HepG2 (cell line): ENCODE measurements around the gene CNTD1. TPM values are rescaled to one million over a fixed set of nuclear protein-coding genes. Genes with fewer than 3 reads are reported as not detected.
A peak's percentile ranks its signal among the peaks of the same experiment; 100 is the strongest.

Source experiments
- ATF1 ChIP-seq: IDR thresholded peaks from 2 replicates; pipeline ENCODE4 v1.6.1; 2016; ENCODE audit warnings: mild to moderate bottlenecking, control low read depth
- CCDC6 ChIP-seq: sonication (generic); formaldehyde crosslinking; IDR thresholded peaks from 2 replicates; pipeline ENCODE4 v1.8.1; 2022; ENCODE audit warnings: mild to moderate bottlenecking, missing genetic modification reagents, moderate library complexity
- ELF3 ChIP-seq: IDR thresholded peaks from 2 replicates; pipeline ENCODE4 v1.6.1; 2016; ENCODE audit warnings: missing genetic modification reagents, missing compliant biosample characterization
- GATAD2A ChIP-seq: IDR thresholded peaks from 2 replicates; pipeline ENCODE4 v1.6.1; 2016
- GTF2F1 ChIP-seq: fragments of 150-350 bp; IDR thresholded peaks from 2 replicates; pipeline ENCODE4 v1.6.1; 2014; ENCODE audit warnings: low read length
- HDAC1 ChIP-seq: sonication (generic); formaldehyde crosslinking; IDR thresholded peaks from 2 replicates; pipeline ENCODE4 v1.5.1; 2020; ENCODE audit warnings: mild to moderate bottlenecking, missing genetic modification reagents
- HOXA7 ChIP-seq: sonication (generic); formaldehyde crosslinking; IDR thresholded peaks from 2 replicates; pipeline ENCODE4 v1.8.1; 2022; ENCODE audit warnings: mild to moderate bottlenecking, missing genetic modification reagents, moderate library complexity
- PHB2 ChIP-seq: fragments of 450-650 bp; IDR thresholded peaks from 2 replicates; pipeline ENCODE4 v1.6.1; 2018; ENCODE audit not compliant: partially characterized antibody
- PHF21A ChIP-seq: sonication (generic); formaldehyde crosslinking; IDR thresholded peaks from 2 replicates; pipeline ENCODE4 v1.5.0; 2020; ENCODE audit warnings: mild to moderate bottlenecking, missing genetic modification reagents
- RARG ChIP-seq: sonication (generic); formaldehyde crosslinking; IDR thresholded peaks from 2 replicates; pipeline ENCODE4 v1.4.0; 2020; ENCODE audit warnings: low read depth, mild to moderate bottlenecking, missing genetic modification reagents
- STAG1 ChIP-seq: sonication (generic); formaldehyde crosslinking; IDR thresholded peaks from 2 replicates; pipeline ENCODE4 v1.4.0; 2020; ENCODE audit warnings: missing genetic modification reagents
- SUZ12 ChIP-seq: fragments of 150-350 bp; IDR thresholded peaks from 2 replicates; pipeline ENCODE4 v1.6.1; 2014; ENCODE audit warnings: low read depth, low read length
- TOE1 ChIP-seq: sonication (generic); formaldehyde crosslinking; IDR thresholded peaks from 2 replicates; pipeline ENCODE4 v1.4.0; 2020; ENCODE audit warnings: mild to moderate bottlenecking, missing genetic modification reagents
- ZBTB25 ChIP-seq: IDR thresholded peaks from 2 replicates; pipeline ENCODE4 v1.6.1; 2018; ENCODE audit warnings: missing genetic modification reagents
- ZFP41 ChIP-seq: sonication (generic); formaldehyde crosslinking; IDR thresholded peaks from 2 replicates; pipeline ENCODE4 v1.4.0; 2020; ENCODE audit warnings: mild to moderate bottlenecking, missing genetic modification reagents, borderline replicate concordance
- ZNF10 ChIP-seq: sonication (generic); formaldehyde crosslinking; IDR thresholded peaks from 2 replicates; pipeline ENCODE4 v1.4.0; 2020; ENCODE audit warnings: mild to moderate bottlenecking, low read depth, missing genetic modification reagents, borderline replicate concordance
- ZNF143 ChIP-seq: sonication (generic); formaldehyde crosslinking; IDR thresholded peaks from 2 replicates; pipeline ENCODE4 v1.4.0; 2020; ENCODE audit warnings: missing genetic modification reagents
- ZNF235 ChIP-seq: sonication (generic); formaldehyde crosslinking; IDR thresholded peaks from 2 replicates; pipeline ENCODE4 v1.8.1; 2023; ENCODE audit warnings: mild to moderate bottlenecking, missing genetic modification reagents, borderline replicate concordance
- ZNF790 ChIP-seq: sonication (generic); formaldehyde crosslinking; IDR thresholded peaks from 2 replicates; pipeline ENCODE4 v1.8.0; 2022; ENCODE audit warnings: missing genetic modification reagents, mild to moderate bottlenecking, borderline replicate concordance
- ZNF879 ChIP-seq: sonication (generic); formaldehyde crosslinking; IDR thresholded peaks from 2 replicates; pipeline ENCODE4 v1.8.1; 2023; ENCODE audit warnings: missing genetic modification reagents
- ZSCAN5A ChIP-seq: sonication (generic); formaldehyde crosslinking; IDR thresholded peaks from 2 replicates; pipeline ENCODE4 v1.8.0; 2022; ENCODE audit warnings: mild to moderate bottlenecking, missing genetic modification reagents, borderline replicate concordance
- polyA plus RNA-seq, 8 experiments: library from polyadenylated mRNA; depleted of rRNA in 3 of 8; stranded (reverse) in 7 of 8; unstranded in 1 of 8; fragments of >200 nt; fragmentation: Illumina TruSeq in 4 of 8; extraction: Trizol in 4 of 8; gene quantifications; 2 replicates each; pipeline versions ENCODE4 v1.2.1 to v1.2.3, GENCODE V29; 2011 to 2016; ENCODE audit warnings: low read depth in 4 of 8, missing spikeins in 1 of 8, mixed read lengths in 1 of 8; ENCODE audit not compliant: insufficient read depth in 1 of 8
- total RNA-seq, 5 experiments: library from RNA; depleted of rRNA; stranded (reverse); fragments of >200 nt; fragmentation: Illumina TruSeq; extraction: Trizol; gene quantifications; 2 replicates each; pipeline ENCODE4 v1.2.3, GENCODE V29; 2016; ENCODE audit warnings: low read depth in 1 of 5
- TF ChIP-seq, protein P1 (sequence below): sonication (generic); formaldehyde crosslinking; IDR thresholded peaks from 2 replicates; pipeline ENCODE4 v1.5.1; 2020; ENCODE audit warnings: missing genetic modification reagents, mild to moderate bottlenecking, borderline replicate concordance
- TF ChIP-seq, protein P2 (sequence below): sonication (generic); formaldehyde crosslinking; IDR thresholded peaks from 2 replicates; pipeline ENCODE4 v1.4.0; 2020; ENCODE audit warnings: missing genetic modification reagents, borderline replicate concordance
- TF ChIP-seq, protein P3 (sequence below): sonication (generic); formaldehyde crosslinking; IDR thresholded peaks from 2 replicates; pipeline ENCODE4 v1.4.0; 2020; ENCODE audit warnings: missing genetic modification reagents

CNTD1 gene
- total and polyA plus RNA-seq, 2 of the 13 experiments (the other 11 are each of a cell fraction or from before 2014, with no cell fraction given) = 0.11 to 0.15 TPM

- TF ChIP-seq, protein P1, sequence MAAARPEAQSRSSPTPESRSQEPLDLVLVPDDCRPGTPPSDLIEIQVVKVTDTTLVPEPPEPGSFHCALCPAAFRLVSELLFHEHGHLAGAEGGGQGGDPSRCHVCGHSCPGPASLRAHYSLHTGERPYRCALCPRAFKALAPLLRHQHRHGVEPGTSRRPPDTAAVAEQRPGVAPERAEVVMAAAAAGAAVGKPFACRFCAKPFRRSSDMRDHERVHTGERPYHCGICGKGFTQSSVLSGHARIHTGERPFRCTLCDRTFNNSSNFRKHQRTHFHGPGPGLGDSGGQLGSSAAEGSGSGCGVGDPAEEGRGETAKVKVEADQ = 0 out of 2 replicates have a peak, but pooled peaks have one; percentile 15
- TF ChIP-seq TOE1 = no peak
- no peak for TF ChIP-seq ELF3 (CRISPR knock-in tag)
- peak; percentile 87 for TF ChIP-seq GATAD2A
- no peak for TF ChIP-seq ZNF235
- TF ChIP-seq PHF21A (CRISPR knock-in tag) = peak; percentile 72; the same call in 1 of the 2 replicates
- TF ChIP-seq HOXA7 (CRISPR knock-in tag) = no peak
- TF ChIP-seq PHB2 = no peak
- TF ChIP-seq GTF2F1 = no peak
- TF ChIP-seq ZBTB25 (CRISPR knock-in tag) = no peak
- TF ChIP-seq, protein P2, sequence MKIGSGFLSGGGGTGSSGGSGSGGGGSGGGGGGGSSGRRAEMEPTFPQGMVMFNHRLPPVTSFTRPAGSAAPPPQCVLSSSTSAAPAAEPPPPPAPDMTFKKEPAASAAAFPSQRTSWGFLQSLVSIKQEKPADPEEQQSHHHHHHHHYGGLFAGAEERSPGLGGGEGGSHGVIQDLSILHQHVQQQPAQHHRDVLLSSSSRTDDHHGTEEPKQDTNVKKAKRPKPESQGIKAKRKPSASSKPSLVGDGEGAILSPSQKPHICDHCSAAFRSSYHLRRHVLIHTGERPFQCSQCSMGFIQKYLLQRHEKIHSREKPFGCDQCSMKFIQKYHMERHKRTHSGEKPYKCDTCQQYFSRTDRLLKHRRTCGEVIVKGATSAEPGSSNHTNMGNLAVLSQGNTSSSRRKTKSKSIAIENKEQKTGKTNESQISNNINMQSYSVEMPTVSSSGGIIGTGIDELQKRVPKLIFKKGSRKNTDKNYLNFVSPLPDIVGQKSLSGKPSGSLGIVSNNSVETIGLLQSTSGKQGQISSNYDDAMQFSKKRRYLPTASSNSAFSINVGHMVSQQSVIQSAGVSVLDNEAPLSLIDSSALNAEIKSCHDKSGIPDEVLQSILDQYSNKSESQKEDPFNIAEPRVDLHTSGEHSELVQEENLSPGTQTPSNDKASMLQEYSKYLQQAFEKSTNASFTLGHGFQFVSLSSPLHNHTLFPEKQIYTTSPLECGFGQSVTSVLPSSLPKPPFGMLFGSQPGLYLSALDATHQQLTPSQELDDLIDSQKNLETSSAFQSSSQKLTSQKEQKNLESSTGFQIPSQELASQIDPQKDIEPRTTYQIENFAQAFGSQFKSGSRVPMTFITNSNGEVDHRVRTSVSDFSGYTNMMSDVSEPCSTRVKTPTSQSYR (CRISPR knock-in tag) = peak; percentile 62; the same call in 1 of the 2 replicates
- TF ChIP-seq STAG1 = no peak
- no peak; the same call in 1 of the 2 replicates for TF ChIP-seq ATF1 (CRISPR knock-in tag)
- no peak for TF ChIP-seq ZNF790 (CRISPR knock-in tag)
- no peak for TF ChIP-seq ZNF143 (CRISPR knock-in tag)
- no peak for TF ChIP-seq SUZ12
- TF ChIP-seq ZFP41 = no peak
- no peak for TF ChIP-seq ZNF10 (CRISPR knock-in tag)
- TF ChIP-seq ZNF879 (CRISPR knock-in tag) = no peak
- peak; percentile 23; the same call in 1 of the 2 replicates for TF ChIP-seq HDAC1 (CRISPR knock-in tag)
- TF ChIP-seq ZSCAN5A (CRISPR knock-in tag) = no peak
- no peak for TF ChIP-seq RARG (CRISPR knock-in tag)
- no peak for TF ChIP-seq CCDC6 (CRISPR knock-in tag)
- TF ChIP-seq, protein P3, sequence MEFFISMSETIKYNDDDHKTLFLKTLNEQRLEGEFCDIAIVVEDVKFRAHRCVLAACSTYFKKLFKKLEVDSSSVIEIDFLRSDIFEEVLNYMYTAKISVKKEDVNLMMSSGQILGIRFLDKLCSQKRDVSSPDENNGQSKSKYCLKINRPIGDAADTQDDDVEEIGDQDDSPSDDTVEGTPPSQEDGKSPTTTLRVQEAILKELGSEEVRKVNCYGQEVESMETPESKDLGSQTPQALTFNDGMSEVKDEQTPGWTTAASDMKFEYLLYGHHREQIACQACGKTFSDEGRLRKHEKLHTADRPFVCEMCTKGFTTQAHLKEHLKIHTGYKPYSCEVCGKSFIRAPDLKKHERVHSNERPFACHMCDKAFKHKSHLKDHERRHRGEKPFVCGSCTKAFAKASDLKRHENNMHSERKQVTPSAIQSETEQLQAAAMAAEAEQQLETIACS (CRISPR knock-in tag) = no peak
These were observed 4.6 kb downstream of the CNTD1 start (continued) for GRCh38 chr17:42803074-42803883.
